Measurements from ENCODE around the gene SPACA9. TPM values are rescaled to one million over a fixed set of nuclear protein-coding genes. Genes with fewer than 3 reads are reported as not detected.

Gene SPACA9
- total RNA-seq, 4 donors from 2014 or later: 14.6 to 22.3 (median 19.0) TPM

- TF ChIP-seq CTCF (IDR thresholded peaks at IDR 0.05) (no peak), POLR2A (IDR thresholded peaks at IDR 0.05) (no peak)
- Histone ChIP-seq H3K36me3 (peaks cover 66 to 67% of the 10 kb centered on the region in 2 donors), H3K27ac (no peak overlapping the region), H3K4me1 (no peaks in the 10 kb centered on the region), H3K27me3 (no peaks in the 10 kb centered on the region), H3K9me3 (no peaks in the 10 kb centered on the region), H3K4me3 (replicated peaks in 1 of 3) (no peak overlapping the region)
- 85% methylated on average over 9 of the region's 9 CpGs for WGBS, 2 donors
- intact Hi-C loops (cut with DNase I): no loop called here
- no peak for DNase-seq
Measured at GRCh38 chr9:132923346-132923902, 44.7 kb downstream of the SPACA9 start.

DNA sequence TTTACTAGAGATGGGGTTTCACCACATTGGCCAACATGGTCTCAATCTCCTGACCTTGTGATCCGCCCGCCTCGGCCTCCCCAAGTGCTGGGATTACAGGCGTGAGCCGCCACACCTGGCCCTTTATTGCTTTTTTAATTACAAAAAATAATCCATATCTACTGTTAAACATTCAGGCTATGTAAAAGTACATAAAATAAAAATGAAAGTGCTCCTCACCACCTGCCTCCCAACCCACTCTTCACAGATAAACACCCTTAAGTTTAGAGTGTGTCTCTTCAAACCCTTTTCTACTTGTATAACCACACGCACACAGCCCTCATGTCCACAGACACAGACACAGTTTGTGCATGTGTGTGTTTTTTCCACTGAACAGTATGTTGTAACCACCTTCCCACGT is 49.0 kb downstream of the SPACA9 start:
- no peaks in the 10 kb centered on the region for H3K4me1 ChIP-seq
- WGBS, 2 donors: 89 to 90% methylated on average over 7 of the region's 7 CpGs
- intact Hi-C loops (cut with DNase I): no loop called here

GRCh38 chr9:132931178-132931735 is 52.6 kb downstream of the SPACA9 start:
- no peaks in the 10 kb centered on the region for H3K9me3 ChIP-seq
- WGBS, 2 donors: 94 to 95% methylated on average over 9 of the region's 9 CpGs
- no peak overlapping the region for H3K27ac ChIP-seq
- no peak overlapping the region for H3K4me3 ChIP-seq (replicated peaks in 1 of 3)
- peaks cover 12 to 16% of the 10 kb centered on the region in 2 donors for H3K36me3 ChIP-seq
- H3K27me3 ChIP-seq: no peaks in the 10 kb centered on the region
- no peak for TF ChIP-seq CTCF (IDR thresholded peaks at IDR 0.05)
- TF ChIP-seq POLR2A (IDR thresholded peaks at IDR 0.05): no peak
- intact Hi-C loops (cut with DNase I): no loop called here
- no peaks in the 10 kb centered on the region for H3K4me1 ChIP-seq
- DNase-seq: no peak

More for the DNA sequence above, 49.0 kb downstream of the SPACA9 start:
- Histone ChIP-seq H3K27ac (no peak overlapping the region), H3K4me3 (replicated peaks in 1 of 3) (no peak overlapping the region), H3K36me3 (peaks cover 35 to 36% of the 10 kb centered on the region in 2 donors), H3K9me3 (no peaks in the 10 kb centered on the region), H3K27me3 (no peaks in the 10 kb centered on the region)
- no peak for DNase-seq
- TF ChIP-seq POLR2A (IDR thresholded peaks at IDR 0.05): no peak
- TF ChIP-seq CTCF (IDR thresholded peaks at IDR 0.05): no peak

GRCh38 chr9:132935026-132935425 is 56.3 kb downstream of the SPACA9 start:
- TF ChIP-seq POLR2A (IDR thresholded peaks at IDR 0.05): no peak
- no peak for TF ChIP-seq CTCF (IDR thresholded peaks at IDR 0.05)
- no peak for DNase-seq
- H3K4me1 ChIP-seq: no peaks in the 10 kb centered on the region
- H3K4me3 ChIP-seq (replicated peaks in 1 of 3): no peak overlapping the region
- H3K27me3 ChIP-seq: no peaks in the 10 kb centered on the region
- WGBS, 2 donors: 90 to 95% methylated on average over 6 of the region's 6 CpGs
- H3K9me3 ChIP-seq: no peaks in the 10 kb centered on the region
- H3K36me3 ChIP-seq: no peaks in the 10 kb centered on the region
- intact Hi-C loops (cut with DNase I): no loop called here
- no peak overlapping the region for H3K27ac ChIP-seq

DNA sequence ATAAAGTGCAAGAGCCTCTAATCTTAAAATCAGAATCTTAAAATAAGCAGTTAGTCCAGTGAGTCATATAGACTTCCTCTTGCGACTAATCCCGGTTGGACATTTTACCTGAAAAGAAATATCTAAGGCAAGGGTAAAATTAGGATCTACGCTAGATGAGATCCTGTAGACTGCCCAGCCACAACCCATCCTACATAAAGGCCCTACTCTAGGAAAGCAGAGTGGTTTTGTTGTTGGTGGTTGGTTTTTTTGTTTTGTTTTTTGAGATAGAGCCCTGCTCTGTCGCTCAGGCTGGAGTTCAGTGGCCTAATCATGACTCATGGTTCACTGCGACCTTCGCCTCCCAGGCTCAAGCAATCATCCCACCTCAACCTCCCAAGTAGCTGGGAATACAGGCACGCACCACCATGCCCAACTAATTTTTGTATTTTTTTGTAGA is 58.8 kb downstream of the SPACA9 start:
- H3K36me3 ChIP-seq: no peaks in the 10 kb centered on the region
- H3K4me1 ChIP-seq: peaks cover 0 to 3% of the 10 kb centered on the region in 2 donors
- H3K4me3 ChIP-seq (replicated peaks in 1 of 3): no peak overlapping the region
- no peak for DNase-seq
- TF ChIP-seq POLR2A (IDR thresholded peaks at IDR 0.05): no peak
- no peak for TF ChIP-seq CTCF (IDR thresholded peaks at IDR 0.05)
- H3K27me3 ChIP-seq: no peaks in the 10 kb centered on the region
- 92 to 95% methylated on average over 7 of the region's 7 CpGs for WGBS, 2 donors
- intact Hi-C loops (cut with DNase I): no loop called here
- H3K9me3 ChIP-seq: no peaks in the 10 kb centered on the region
- H3K27ac ChIP-seq: no peak overlapping the region
